Sigmoid colon (tissue), 7 donors: Measurements from ENCODE around the gene TTC9B. TPM values are rescaled to one million over a fixed set of nuclear protein-coding genes. Genes with fewer than 3 reads are reported as not detected.
"Not testable (repeated sequence)": the region's sequence is repeated elsewhere in the genome, so short reads cannot be mapped to it uniquely, and the experiment has no call there.

Experiments
- DNase-seq: peaks from one replicate; pipeline ENCODE4 v3.0.0-alpha.2; 2019
- H3K27ac ChIP-seq, 4 donors: fragments of 200-600 bp; sonication (generic); one replicate each; pipeline ENCODE4 v1.5.1; 2016 to 2019; ENCODE audit warnings: mild to moderate bottlenecking in 1 of 4
- H3K27me3 ChIP-seq, 3 donors: fragments of 200-600 bp; sonication (generic); one replicate each; pipeline ENCODE4 v1.5.1; 2019; ENCODE audit warnings: mild to moderate bottlenecking in 1 of 3
- H3K36me3 ChIP-seq, 4 donors: fragments of 200-600 bp; sonication (generic); one replicate each; pipeline ENCODE4 v1.5.1; 2016 to 2019
- H3K4me1 ChIP-seq, 4 donors: fragments of 200-600 bp; sonication (generic); one replicate each; pipeline ENCODE4 v1.5.1; 2017 to 2019
- H3K4me3 ChIP-seq, 4 donors: fragments of 200-600 bp; sonication (generic); one replicate each; pipeline ENCODE4 v1.5.1; 2017 to 2019; ENCODE audit warnings: mild to moderate bottlenecking in 2 of 4, moderate library complexity in 1 of 4
- H3K9me3 ChIP-seq, 4 donors: fragments of 200-600 bp in 3 of 4; sonication (generic) in 3 of 4; one replicate each; pipeline versions ENCODE4 v1.5.1 to v1.6.1; 2013 to 2019
- CTCF ChIP-seq, 4 experiments: fragments of 450-650 bp in 3 of 4; fragments of 200-600 bp in 1 of 4; IDR thresholded peaks; one replicate each; pipeline ENCODE4 v1.5.1; 2016 to 2019; ENCODE audit warnings: antibody characterized with exemption in 4 of 4, mild to moderate bottlenecking in 3 of 4, moderate library complexity in 2 of 4
- EP300 ChIP-seq, 4 donors: sonication (generic); formaldehyde crosslinking; IDR thresholded peaks; one replicate each; pipeline ENCODE4 v1.6.1; 2017; ENCODE audit warnings: antibody characterized with exemption in 4 of 4
- POLR2A ChIP-seq, 2 donors: fragments of 450-650 bp; IDR thresholded peaks; one replicate each; pipeline ENCODE4 v1.6.1; 2016; ENCODE audit warnings: antibody characterized with exemption in 2 of 2, mild to moderate bottlenecking in 2 of 2, moderate library complexity in 2 of 2
- POLR2AphosphoS5 ChIP-seq, 4 donors: sonication (generic); formaldehyde crosslinking; IDR thresholded peaks; one replicate each; pipeline ENCODE4 v1.6.1; 2017; ENCODE audit warnings: antibody characterized with exemption in 4 of 4
- WGBS, 2 donors: extraction: QIAGEN DNeasy Blood & Tissue Kit; methylation state at CpG; one replicate each; pipeline ENCODE4 v1.1.7; 2013; 5-methylcytosine and 5-hydroxymethylcytosine counted together
- intact Hi-C: fragments of 100-400 bp; cut with DNase I; formaldehyde crosslinking; loops from one replicate; pipeline ENCODE4 v1.15.1; 2023
- polyA plus RNA-seq, 3 donors: library from polyadenylated mRNA; stranded (reverse); fragments of 200-250 nt; gene quantifications; one replicate each; pipeline ENCODE4 v1.2.3, GENCODE V29; 2013
- total RNA-seq, 4 donors: library from RNA; depleted of rRNA; stranded (reverse); fragments of >200 nt; gene quantifications; one replicate each; pipeline ENCODE4 v1.1.0, GENCODE V29; 2016
- donor health status: healthy with polysubstance abuse.
- donor health status: Bipolar disorder and iron deficiency.
- donor health status: healthy.

TTC9B gene
- total and polyA plus RNA-seq, 7 donors, result 0.34 to 5.0 (median 1.1) TPM; not detected in 4

GRCh38 chr19:40220674-40221073 lies 2.5 kb upstream of the TTC9B start:
- no peak for DNase-seq
- Histone ChIP-seq H3K36me3 (no peaks in the 10 kb centered on the region), H3K27ac (no peak overlapping the region), H3K27me3 (peaks cover 49 to 89% (median 64%) of the 10 kb centered on the region in 3 donors), H3K4me1 (peaks cover 0 to 32% (median 16%) of the 10 kb centered on the region in 4 donors), H3K4me3 (no peak overlapping the region), H3K9me3 (no peaks in the 10 kb centered on the region)
- 67 to 83% methylated on average over 9 of the region's 9 CpGs for WGBS, 2 donors
- intact Hi-C loops, result loop anchor here (1.0 kb wide), 1 partner anchor 81 kb away; no protein-coding TSS in a partner anchor
- no peak for TF ChIP-seq POLR2AphosphoS5 (IDR thresholded peaks at IDR 0.05)
- no peak for TF ChIP-seq CTCF (IDR thresholded peaks at IDR 0.05)
- no peak for TF ChIP-seq POLR2A (IDR thresholded peaks at IDR 0.05)
- no peak for TF ChIP-seq EP300 (IDR thresholded peaks at IDR 0.05)

DNA sequence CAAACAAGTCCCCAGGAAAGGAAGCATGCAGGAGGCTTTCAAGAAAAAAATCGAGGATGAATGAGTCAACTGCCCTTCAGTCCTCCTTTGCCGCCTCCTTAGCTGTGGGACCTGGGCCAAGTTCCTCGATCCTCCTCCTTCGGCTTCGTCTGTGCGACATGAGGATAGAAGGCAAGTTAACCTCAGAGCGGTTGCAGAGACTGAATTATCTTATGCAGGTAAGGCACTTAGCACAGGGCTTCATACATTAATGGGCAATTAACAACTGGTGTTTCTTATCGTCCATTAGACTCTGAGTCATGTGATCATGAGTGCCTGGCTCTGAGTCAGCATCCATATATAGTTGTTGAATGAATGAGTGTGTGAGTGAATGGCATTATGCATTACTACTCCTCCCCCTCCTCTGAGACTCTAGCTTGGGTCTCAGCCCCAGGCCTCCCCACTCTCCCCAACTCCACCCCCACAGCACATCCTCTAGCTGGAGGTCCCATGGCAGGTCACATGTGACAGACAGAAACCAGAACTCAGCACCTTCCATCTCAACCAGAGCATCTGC lies 1.6 kb upstream of the TTC9B start:
- Histone ChIP-seq H3K36me3 (no peaks in the 10 kb centered on the region), H3K27me3 (peaks cover 43 to 80% (median 56%) of the 10 kb centered on the region in 3 donors), H3K27ac (no peak overlapping the region), H3K4me3 (no peak overlapping the region), H3K4me1 (peaks cover 0 to 28% (median 14%) of the 10 kb centered on the region in 4 donors), H3K9me3 (no peaks in the 10 kb centered on the region)
- WGBS, 2 donors, result 24 to 57% methylated on average over 8 of the region's 8 CpGs
- no peak for DNase-seq
- TF ChIP-seq POLR2A (IDR thresholded peaks at IDR 0.05), result no peak
- TF ChIP-seq CTCF (IDR thresholded peaks at IDR 0.05), result no peak
- TF ChIP-seq EP300 (IDR thresholded peaks at IDR 0.05), result no peak
- intact Hi-C loops, result no loop called here

GRCh38 chr19:40219029-40219428 lies 845 bp upstream of the TTC9B start:
- intact Hi-C loops, H3K9me3 ChIP-seq, H3K4me3 ChIP-seq, H3K27ac ChIP-seq, DNase-seq, H3K36me3 ChIP-seq: not testable (repeated sequence)
- peaks cover 0 to 28% (median 14%) of the 10 kb centered on the region in 4 donors for H3K4me1 ChIP-seq
- 80 to 85% methylated on average over 4 of the region's 4 CpGs for WGBS, 2 donors
- peaks cover 42 to 72% (median 48%) of the 10 kb centered on the region in 3 donors for H3K27me3 ChIP-seq

DNA sequence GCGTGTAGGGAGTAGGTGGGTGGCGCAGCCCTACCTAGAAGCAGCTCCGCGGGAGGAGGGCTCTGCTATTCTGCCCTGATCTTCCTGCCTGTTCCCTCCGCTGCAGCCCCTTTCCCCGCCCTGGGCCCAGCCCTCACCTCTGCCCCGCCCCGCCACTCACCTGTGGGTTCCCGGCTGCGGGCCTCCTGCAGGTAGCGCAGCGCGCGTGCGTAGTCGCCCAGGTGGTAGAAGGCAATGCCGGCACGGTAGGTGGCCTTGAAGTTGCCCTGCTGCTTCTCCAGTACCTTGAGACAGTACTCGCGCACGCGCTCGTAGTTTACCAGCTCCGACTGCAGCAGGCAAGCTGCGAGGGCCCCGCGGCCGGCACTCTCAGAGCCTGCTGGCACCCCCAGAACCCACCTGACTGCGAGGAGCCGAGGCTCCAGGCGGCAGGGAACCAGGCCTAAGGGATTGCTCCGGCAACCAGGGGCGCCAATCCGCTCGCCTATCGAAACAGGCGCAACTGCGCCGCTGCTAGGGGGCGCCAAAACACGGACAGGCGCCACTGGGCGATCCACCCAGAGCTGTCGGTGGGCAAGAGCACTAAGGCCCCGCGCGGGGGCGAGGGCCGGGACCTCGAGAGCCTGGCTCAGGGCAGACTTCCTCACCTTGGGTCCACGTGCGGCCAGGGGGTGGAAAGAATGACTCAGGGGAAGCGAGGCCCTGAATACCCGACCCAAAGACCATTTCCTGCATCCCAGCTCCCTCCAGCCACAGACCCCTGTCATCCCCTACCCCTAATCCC lies 965 bp downstream of the TTC9B start:
- H3K27me3 ChIP-seq, result peaks cover 29 to 57% (median 35%) of the 10 kb centered on the region in 3 donors
- H3K4me1 ChIP-seq, result peaks cover 0 to 19% (median 11%) of the 10 kb centered on the region in 4 donors
- no peak overlapping the region for H3K4me3 ChIP-seq
- no peak for DNase-seq
- TF ChIP-seq POLR2AphosphoS5 (IDR thresholded peaks at IDR 0.05), result no peak
- TF ChIP-seq EP300 (IDR thresholded peaks at IDR 0.05), result no peak
- no peak for TF ChIP-seq CTCF (IDR thresholded peaks at IDR 0.05)
- TF ChIP-seq POLR2A (IDR thresholded peaks at IDR 0.05), result no peak
- peaks cover 0 to 7% (median 0%) of the 10 kb centered on the region in 4 donors for H3K36me3 ChIP-seq
- intact Hi-C loops, result no loop called here
- H3K27ac ChIP-seq, result no peak overlapping the region
- no peaks in the 10 kb centered on the region for H3K9me3 ChIP-seq
- 6 to 12% methylated on average over 54 of the region's 54 CpGs for WGBS, 2 donors

- no peak for DNase-seq
- H3K4me3 ChIP-seq, result no peak overlapping the region
- peaks cover 0 to 11% (median under 1%) of the 10 kb centered on the region in 4 donors for H3K36me3 ChIP-seq
- peaks cover 0 to 19% (median 10%) of the 10 kb centered on the region in 4 donors for H3K4me1 ChIP-seq
- H3K27me3 ChIP-seq, result peaks cover 29 to 57% (median 35%) of the 10 kb centered on the region in 3 donors
- intact Hi-C loops, result no loop called here
- TF ChIP-seq CTCF (IDR thresholded peaks at IDR 0.05) (no peak), POLR2A (IDR thresholded peaks at IDR 0.05) (no peak), EP300 (IDR thresholded peaks at IDR 0.05) (no peak), POLR2AphosphoS5 (IDR thresholded peaks at IDR 0.05) (no peak)
- H3K27ac ChIP-seq, result no peak overlapping the region
- H3K9me3 ChIP-seq, result no peaks in the 10 kb centered on the region
- 6 to 28% methylated on average over 9 of the region's 9 CpGs for WGBS, 2 donors
These were observed 1.5 kb downstream of the TTC9B start for GRCh38 chr19:40216777-40217026.
